Activated CD4-positive, alpha-beta T cell treated with anti-CD3 and anti-CD28 coated beads for 1 hour (primary cell): ENCODE results near the gene TEX55.
"Not testable (repeated sequence)": the region's sequence is repeated elsewhere in the genome, so short reads cannot be mapped to it uniquely, and the experiment has no call there.

Source experiments
- DNase-seq: peaks from one replicate; pipeline ENCODE4 v3.0.0-alpha.2; 2020

Gene TEX55

DNA sequence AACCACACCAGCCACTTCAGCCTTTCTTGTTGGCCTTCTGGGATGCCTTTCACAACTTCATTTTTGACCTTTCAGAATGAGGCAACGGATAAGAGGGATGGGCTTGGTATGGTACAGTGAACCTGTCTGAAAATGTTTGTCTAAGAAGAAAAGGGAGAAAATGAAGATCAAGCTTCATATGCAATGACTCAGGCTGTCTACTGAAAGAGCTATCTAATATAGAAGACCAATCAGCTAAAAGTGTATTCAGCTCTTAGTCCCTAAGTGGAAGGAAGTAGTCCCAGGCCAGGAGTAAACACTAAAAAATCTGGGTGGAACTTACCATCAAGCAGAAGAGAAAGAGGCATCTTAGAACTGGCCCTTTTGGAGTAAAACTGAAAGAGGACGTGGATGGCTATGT is 15.3 kb downstream of the TEX55 start:
- no peak for DNase-seq

DNA sequence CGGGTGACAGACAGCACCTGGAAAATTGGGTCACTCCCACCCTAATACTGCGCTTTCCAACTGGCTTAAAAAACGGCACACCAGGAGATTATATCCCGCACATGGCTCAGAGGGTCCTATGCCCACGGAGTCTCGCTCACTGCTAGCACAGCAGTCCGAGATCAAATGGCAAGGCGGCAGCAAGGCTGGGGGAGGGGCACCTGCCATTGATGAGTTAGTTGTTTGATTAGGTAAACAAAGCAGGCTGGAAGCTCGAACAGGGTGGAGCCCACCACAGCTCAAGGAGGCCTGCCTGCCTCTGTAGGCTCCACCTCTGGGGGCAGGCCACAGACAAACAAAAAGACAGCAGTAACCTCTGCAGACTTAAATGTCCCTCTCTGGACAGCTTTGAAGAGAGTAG is 18.8 kb downstream of the TEX55 start:
- DNase-seq, result not testable (repeated sequence)

DNA sequence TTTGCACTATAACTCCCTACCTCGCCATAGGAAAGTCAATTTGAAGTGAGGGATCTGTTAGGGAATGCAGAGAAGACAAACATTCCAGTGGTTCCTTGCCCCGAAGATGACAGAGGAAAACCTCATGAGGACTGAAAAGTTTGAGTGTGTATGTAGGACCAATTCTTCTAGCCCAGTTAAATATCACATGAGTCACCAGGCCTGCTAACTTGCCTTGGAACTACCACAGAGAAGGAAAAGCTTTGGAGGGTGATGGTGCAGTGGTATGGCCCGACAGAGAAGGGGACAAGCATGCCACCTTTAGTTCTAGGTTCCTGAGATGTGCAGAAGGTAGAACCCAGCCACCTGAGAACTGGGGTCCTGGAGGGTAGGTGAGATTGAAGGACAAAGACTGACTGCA is 24.9 kb downstream of the TEX55 start:
- no peak for DNase-seq

DNA sequence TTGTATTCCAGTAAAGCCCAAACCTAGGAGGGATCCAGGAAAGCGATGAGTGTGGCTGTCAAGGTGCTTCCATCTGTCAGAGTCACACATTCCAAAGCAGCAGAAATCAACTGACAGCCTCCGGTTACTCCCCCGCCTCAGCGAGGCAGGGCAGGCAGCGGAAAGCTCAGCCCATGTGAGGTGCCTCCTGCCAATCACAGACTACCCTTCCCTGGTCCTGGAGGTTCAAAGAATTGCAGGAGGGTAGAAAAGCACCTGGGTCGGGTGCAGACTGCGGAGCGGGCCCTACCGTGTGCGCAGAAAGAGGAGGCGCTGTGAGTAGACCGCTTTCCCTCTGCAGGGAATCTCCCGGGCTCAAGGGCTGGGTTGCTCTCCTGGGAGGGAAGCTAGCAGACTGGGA is 27.4 kb downstream of the TEX55 start, which contains the start of gene UPK1B:
Gene UPK1B, plus strand, starts transcription at position 274 of the 400 bp plus-strand sequence. CDS start 13,144 bp downstream, outside the sequence.
- no peak for DNase-seq

DNA sequence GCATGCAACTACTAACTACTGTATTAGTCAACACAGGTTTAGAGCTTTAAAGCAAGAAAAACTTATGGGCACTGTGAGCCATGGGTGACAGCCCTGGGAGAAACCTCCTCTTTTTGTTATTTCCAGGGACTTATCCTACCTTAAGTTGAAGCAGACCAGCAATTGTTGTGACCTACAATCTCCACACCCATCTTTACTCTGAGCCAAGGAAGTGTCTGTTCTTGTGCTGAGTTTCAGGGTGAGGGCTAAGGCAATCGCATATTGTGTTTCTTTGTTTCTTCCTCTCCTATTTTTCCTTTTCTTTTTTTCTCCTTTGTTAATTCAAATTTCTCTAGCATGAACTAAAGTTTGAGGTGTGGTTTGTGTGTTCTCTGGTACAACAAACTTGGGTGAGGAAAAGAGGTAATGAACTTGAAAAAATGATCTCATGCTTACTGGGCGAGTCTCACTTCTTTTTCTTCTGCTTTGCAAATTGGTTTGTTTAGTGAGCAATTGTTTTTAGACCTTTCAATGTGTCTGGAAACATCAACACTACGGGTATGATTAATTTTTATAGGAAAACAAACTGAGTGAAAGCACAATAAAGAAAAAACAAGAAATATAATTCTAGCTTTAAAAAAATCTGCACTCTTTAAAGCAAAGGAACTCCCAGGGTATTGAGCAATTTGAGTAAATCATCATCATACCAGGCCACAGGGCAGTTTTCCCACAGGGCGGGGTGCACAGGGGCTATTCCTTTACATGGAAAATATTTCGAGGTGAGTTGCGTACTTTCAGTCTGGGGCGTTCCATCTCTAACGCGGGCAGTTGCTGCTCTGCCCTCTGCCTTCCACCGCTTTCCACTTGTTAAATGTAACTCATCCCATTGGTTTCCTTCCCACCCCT is 30.1 kb downstream of the TEX55 start:
- no peak for DNase-seq

DNA sequence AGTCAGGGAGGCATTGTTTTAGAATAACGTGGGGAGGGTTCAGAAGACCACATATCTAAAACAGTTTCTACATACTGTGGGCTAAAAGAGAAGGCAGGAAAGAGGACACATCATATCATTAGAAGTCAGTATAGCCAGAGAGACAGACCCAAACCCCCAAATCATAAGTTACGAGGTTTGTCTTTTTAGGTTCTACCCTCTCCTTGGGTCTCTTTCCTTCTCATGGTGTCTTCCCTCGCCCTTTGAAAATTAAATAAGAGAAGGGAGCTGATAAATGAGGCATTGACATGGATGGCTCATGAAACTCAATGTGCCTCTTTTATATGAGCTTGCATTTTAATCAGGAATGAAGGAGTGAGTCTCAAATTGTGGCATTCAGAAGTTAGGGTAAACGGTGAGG is 30.8 kb downstream of the TEX55 start:
- no peak for DNase-seq

DNA sequence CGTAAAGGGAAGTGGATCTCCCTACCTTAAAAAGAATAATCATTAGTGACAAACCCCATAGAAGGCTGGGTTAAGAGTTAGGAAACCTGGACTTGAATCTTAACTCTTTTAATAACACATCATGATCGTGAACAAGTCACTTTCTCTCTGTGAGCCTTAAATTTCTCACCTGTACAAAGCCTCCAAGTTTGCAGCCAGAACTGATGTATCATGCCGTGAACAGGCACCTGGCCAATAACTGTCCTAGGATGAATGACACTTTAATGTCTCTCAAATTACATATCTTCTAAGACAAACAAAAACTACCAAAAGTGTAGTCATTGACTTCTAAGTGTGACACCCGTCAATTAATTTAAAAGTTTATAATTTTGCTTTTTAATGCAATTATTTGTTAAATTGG is 31.4 kb downstream of the TEX55 start:
- DNase-seq, result no peak

DNA sequence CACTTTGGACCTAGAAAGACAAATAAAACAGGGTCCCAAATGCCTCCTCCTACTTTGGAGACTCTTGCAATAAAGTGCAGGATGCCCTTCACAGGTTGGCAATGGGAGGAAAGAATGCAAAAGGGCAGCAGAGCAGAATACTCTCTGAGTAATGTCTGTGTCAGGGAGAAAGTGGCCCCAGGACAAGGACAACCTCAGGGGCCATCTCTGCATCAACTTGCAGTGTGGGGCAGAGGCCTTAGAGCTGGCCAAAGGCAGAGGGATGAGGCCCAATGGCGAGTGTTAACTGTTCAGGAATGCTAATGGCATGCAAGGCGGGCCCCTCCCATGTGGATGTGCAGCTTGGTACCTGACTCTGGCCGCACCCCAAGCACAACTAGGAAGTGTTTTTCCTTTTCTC is 35.8 kb downstream of the TEX55 start:
- DNase-seq, result no peak

DNA sequence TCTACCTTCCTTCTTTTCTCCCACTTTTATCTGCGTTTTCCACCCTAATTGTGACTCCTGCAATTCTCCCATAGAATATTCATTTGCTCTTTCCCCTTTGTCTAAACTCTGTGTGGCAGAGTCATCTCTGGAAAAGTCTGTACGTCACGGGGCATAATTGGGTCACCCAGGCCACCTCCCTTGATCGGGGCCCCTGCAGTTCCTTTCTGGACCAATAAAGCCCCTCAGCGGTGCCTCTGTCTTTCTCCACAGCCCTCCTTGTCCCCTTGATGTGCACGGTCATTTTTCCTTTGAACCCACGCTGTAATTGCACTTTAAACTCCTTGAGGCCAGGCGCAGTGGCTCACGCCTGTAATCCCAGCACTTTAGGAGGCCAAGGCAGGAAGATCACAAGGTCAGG is 38.1 kb downstream of the TEX55 start:
- no peak for DNase-seq

DNA sequence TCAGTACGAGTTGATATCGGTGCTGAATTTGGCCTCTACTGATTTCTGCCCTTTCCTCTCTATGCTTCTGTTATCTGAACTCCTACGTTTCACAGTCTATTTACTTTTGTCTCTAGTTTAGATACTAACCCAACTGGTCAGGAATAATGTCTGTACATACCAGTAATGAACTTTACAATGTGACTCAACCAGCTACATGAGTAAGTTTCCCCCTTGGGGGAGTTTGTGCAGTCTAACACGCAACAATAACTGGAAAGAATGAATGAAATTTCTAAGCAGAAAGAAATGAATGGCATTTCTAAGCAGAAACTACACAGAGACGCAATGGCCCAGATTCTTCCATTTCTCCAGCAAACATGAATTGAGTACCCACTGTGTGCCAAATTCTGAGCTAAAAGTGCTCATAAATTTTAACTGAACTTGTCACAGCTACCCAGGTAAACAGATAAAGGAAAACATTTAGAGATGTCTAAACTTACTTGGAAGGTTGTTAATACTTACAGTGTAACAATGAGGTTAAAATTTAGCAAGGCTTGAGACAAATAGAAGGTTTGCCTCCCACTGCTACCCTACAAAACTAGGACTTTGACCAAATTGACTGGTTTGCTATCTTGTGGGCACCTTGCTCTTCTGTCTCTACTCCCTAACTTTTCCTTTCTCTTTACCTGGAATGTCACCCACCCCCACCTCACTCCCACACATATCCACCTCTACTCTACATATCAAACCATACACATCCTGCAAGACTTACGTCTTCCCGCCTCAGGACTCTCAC is 39.0 kb downstream of the TEX55 start:
- no peak for DNase-seq

DNA sequence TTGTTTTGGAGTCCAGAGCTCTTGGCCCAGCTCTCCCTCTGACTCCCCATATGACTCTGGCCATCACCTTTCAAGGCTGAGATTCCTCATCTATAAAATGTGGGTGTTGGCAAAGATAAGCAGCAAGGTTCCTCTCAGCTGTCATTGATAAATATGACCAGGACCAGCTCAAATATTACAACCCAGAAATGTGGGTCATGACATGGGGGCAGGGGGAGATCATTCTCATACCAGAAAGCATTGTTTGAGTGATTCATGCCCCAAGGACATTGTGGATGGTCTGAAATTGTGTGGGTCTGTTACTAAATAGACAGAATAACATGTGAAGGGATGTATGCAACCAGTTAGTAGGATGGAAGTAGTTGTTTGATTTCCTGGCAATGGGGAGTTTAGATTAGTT is 41.3 kb downstream of the TEX55 start:
- no peak for DNase-seq

DNA sequence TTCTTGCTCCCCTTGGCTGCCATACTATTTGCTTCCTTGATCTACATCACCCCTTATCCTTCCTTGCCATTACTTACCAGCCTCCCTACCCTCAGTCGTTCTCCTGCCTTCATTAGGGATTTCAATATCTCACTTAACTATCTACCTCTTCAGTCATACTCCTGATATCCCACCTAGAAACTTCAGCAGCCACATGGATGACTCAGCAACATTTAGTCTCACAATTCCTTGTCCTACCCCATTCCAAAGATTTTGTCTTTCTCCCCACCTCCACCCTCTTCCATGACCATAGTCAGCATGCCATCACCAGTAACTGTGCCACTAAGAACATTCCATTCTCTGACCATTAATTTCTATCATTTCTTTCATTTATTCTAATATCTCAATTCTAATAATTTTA is 45.8 kb downstream of the TEX55 start:
- DNase-seq, result no peak

DNA sequence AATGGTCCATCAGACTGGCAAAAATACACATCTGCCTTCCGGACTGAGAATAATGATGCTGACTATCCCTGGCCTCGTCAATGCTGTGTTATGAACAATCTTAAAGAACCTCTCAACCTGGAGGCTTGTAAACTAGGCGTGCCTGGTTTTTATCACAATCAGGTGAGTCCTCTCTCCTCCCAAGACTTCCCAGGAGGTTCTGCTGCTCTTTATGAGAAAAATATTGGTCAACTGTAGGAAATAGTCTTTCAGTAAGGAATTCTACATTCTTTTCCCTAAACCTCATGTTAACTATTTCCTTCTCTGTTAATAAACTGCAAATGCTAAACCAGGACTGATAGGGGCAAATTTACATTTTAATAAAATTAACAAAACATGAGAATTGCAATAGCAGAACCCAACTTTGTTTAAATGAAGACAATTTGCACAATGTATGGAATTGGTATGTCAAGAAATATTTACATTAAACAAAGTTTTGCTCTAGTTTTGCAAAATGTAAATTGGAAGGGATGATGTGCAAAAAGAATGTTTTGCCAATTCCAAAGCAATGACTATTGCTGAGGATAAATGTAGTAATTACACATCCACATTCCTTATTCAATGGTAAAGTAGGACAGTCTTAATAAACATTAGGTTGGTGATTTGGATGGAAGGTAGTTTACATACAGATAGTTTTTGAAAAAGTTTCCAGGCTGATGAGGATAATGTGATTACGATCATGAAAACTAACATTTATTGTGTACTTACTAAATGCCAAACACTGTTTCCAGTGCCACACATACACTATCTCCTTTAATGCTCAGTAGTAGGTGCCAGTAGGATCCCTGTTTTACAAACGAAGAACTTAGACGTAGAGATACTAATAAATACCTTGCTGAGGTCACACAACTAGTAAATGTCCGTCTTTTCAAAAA is 48.5 kb downstream of the TEX55 start:
- DNase-seq, result no peak

DNA sequence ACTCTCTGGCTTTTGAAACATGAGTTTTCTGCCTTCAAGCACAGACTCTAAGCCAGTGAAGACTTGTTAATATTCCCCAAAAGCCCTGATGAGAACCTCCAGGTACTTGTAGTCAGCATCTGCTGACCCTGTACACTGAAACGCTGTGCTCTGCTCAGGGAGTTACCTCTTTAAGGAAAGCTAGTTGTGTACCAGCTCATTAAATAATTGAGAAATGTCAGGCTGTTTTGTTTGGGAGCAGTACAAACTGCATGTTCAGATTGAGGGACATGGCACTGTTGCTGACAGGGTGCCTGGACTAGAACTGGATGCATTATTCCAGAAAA is 49.1 kb downstream of the TEX55 start:
- DNase-seq, result no peak

DNA sequence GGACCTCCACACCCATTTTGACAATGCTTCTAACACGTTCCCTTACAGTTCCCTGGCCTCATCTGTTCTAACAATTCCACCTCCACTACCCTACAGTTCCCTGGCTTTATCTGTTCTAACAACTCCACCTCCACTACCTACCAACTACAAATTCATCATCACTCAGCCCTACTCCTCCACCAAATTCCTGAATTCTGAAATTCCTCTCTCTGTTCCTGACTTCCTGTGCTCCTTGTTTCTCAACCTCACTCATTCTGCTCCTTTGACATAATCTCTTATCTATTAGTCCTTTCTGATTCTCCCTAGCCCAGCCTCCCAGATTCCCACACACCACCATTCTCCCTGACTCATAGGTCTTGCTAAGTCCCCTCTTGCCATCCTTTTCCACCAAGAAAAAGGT is 49.9 kb downstream of the TEX55 start:
- DNase-seq, result no peak
